Activated T-cell treated with anti-CD3 and anti-CD28 coated beads for 4 hours (primary cell): ENCODE measurements around the gene PIP5K1C.
"Not testable (repeated sequence)": the region's sequence is repeated elsewhere in the genome, so short reads cannot be mapped to it uniquely, and the experiment has no call there.

ENCODE experiments used
- DNase-seq: peaks from one replicate; pipeline ENCODE4 v3.0.0-alpha.2; 2020

The PIP5K1C gene

GRCh38 chr19:3585301-3586126 lies 114.8 kb downstream of the PIP5K1C start, which contains the start of gene GIPC3:
Gene GIPC3 (plus strand): TSS chr19:3585478. CDS start chr19:3585598, 120 bp downstream.
- no peak for DNase-seq

- not testable (repeated sequence) for DNase-seq
These were observed 116.0 kb downstream of the PIP5K1C start for GRCh38 chr19:3584036-3584802.

GRCh38 chr19:3581792-3582191 lies 118.5 kb downstream of the PIP5K1C start:
- DNase-seq, result not testable (repeated sequence)
